HepG2 (cell line): ENCODE results near the gene C10orf67. TPM values are rescaled to one million over a fixed set of nuclear protein-coding genes. Genes with fewer than 3 reads are reported as not detected.

Experiments used
- ATAC-seq: fragments of 200-7000 bp; cut with Tn5 transposase; 3 replicates; pipeline ENCODE4 v1.9.1; 2020; ENCODE audit warnings: mild to moderate bottlenecking, moderate library complexity
- BruUV-seq: library from RNA; stranded (reverse); fragments of 400-500 nt; replicated peaks from 2 replicates; lab custom pipeline; 2021; lab: Mats Ljungman, UMichigan
- CTCF ChIA-PET: fragments of 300-600 bp; formaldehyde crosslinking; extraction: SDS; loops from one replicate; lab custom pipeline; 2021; ENCODE audit warnings: low total read pairs, inconsistent platforms, low intra/inter-chr PET ratio; lab: Yijun Ruan, JAX
- POLR2A ChIA-PET: fragments of 350-600 bp; sonication (Branson Sonifier 250); formaldehyde crosslinking; loops from one replicate; lab custom pipeline; 2020; ENCODE audit warnings: antibody characterized with exemption, inconsistent platforms; lab: Yijun Ruan, JAX
- DNase-seq: peaks from one replicate; pipeline ENCODE4 v3.0.0-alpha.2; 2015; ENCODE audit warnings: low spot score
- FAIRE-seq: peaks from 3 replicates; lab custom pipeline; 2011; peaks lifted over from hg19 to GRCh38; lab: Jason Lieb, UNC
- H2AFZ ChIP-seq: one replicate; pipeline ENCODE4 v1.6.1; 2011; ENCODE audit warnings: low read length, inconsistent platforms
- H3K27ac ChIP-seq: fragments of 300-600 bp; 3 replicates; pipeline ENCODE4 v1.8.0; 2011; ENCODE audit warnings: mixed run types, mild to moderate bottlenecking, mixed read lengths, low read length, inconsistent platforms; ENCODE audit not compliant: insufficient read depth; ENCODE audit errors: extremely low read length
- H3K27me3 ChIP-seq, 2 experiments: fragments of 200-600 bp in 1 of 2; 2 replicates in 1 of 2; 3 replicates in 1 of 2; pipeline versions ENCODE4 v1.6.0 to v1.8.0; 2011; ENCODE audit warnings: low read length in 2 of 2, mild to moderate bottlenecking in 2 of 2, moderate library complexity in 2 of 2, inconsistent platforms in 1 of 2; ENCODE audit not compliant: insufficient read depth in 2 of 2, control insufficient read depth in 1 of 2
- H3K36me3 ChIP-seq, 2 experiments: fragments of 200-600 bp in 1 of 2; replicated peaks in 1 of 2; 2 replicates in 1 of 2; 3 replicates in 1 of 2; pipeline versions ENCODE4 v1.5.1 to v1.8.0; 2011; ENCODE audit warnings: low read length in 2 of 2, inconsistent platforms in 1 of 2; ENCODE audit not compliant: insufficient read depth in 2 of 2, control insufficient read depth in 1 of 2
- H3K4me1 ChIP-seq: 2 replicates; pipeline ENCODE4 v1.5.1; 2012; ENCODE audit warnings: low read length, inconsistent platforms; ENCODE audit not compliant: insufficient read depth
- H3K4me2 ChIP-seq: 2 replicates; pipeline ENCODE4 v1.6.0; 2011; ENCODE audit warnings: low read depth, low read length, inconsistent platforms
- H3K4me3 ChIP-seq, 3 experiments: fragments of 200-600 bp in 1 of 3; sonication (generic), shearing (Covaris generic) in 1 of 3; replicated peaks in 1 of 3; 2 replicates each; pipeline ENCODE4 v1.5.1; 2011 to 2016; ENCODE audit warnings: low read length in 3 of 3, inconsistent platforms in 2 of 3, low read depth in 2 of 3, mild to moderate bottlenecking in 2 of 3, control low read depth in 1 of 3, mixed read lengths in 1 of 3; ENCODE audit not compliant: insufficient read depth in 1 of 3
- H3K79me2 ChIP-seq: one replicate; pipeline ENCODE4 v1.6.1; 2011; ENCODE audit warnings: low read length, inconsistent platforms; ENCODE audit not compliant: insufficient read depth
- H3K9ac ChIP-seq: 2 replicates; pipeline ENCODE4 v1.6.0; 2011; ENCODE audit warnings: mild to moderate bottlenecking, low read depth, low read length, inconsistent platforms; ENCODE audit not compliant: insufficient read depth
- H3K9me3 ChIP-seq: 2 replicates; pipeline ENCODE4 v1.5.1; 2012; ENCODE audit warnings: mild to moderate bottlenecking, low read length
- H4K20me1 ChIP-seq: 2 replicates; pipeline ENCODE4 v1.6.0; 2011; ENCODE audit warnings: inconsistent platforms, mild to moderate bottlenecking, low read length, moderate library complexity; ENCODE audit not compliant: insufficient read depth
- FLYWCH1 ChIP-seq: sonication (generic); formaldehyde crosslinking; IDR thresholded peaks from 2 replicates; pipeline ENCODE4 v1.8.1; 2023; ENCODE audit warnings: mild to moderate bottlenecking, missing genetic modification reagents
- FOXA3 ChIP-seq: IDR thresholded peaks from 2 replicates; pipeline ENCODE4 v1.6.1; 2016; ENCODE audit warnings: missing genetic modification reagents, missing compliant biosample characterization
- FOXO1 ChIP-seq: sonication (generic); formaldehyde crosslinking; IDR thresholded peaks from 2 replicates; pipeline ENCODE4 v1.4.0; 2020; ENCODE audit warnings: missing genetic modification reagents
- HNRNPK ChIP-seq: fragments of 200-400 bp; formaldehyde crosslinking; IDR thresholded peaks from 2 replicates; pipeline ENCODE4 v1.6.1; 2018; ENCODE audit warnings: low read length, low read depth, moderate library complexity, mild to moderate bottlenecking; ENCODE audit not compliant: poor library complexity, severe bottlenecking
- JARID2 ChIP-seq: sonication (generic); formaldehyde crosslinking; IDR thresholded peaks from 2 replicates; pipeline ENCODE4 v1.8.1; 2023; ENCODE audit warnings: missing genetic modification reagents, inconsistent platforms; ENCODE audit not compliant: insufficient replicate concordance
- MIER3 ChIP-seq: IDR thresholded peaks from 2 replicates; pipeline ENCODE4 v1.6.1; 2016; ENCODE audit warnings: missing compliant biosample characterization, borderline replicate concordance
- ONECUT2 ChIP-seq: sonication (generic); formaldehyde crosslinking; IDR thresholded peaks from 2 replicates; pipeline ENCODE4 v1.4.0; 2020; ENCODE audit warnings: missing genetic modification reagents
- SALL1 ChIP-seq: sonication (generic); formaldehyde crosslinking; IDR thresholded peaks from 2 replicates; pipeline ENCODE4 v1.8.0; 2022; ENCODE audit warnings: mild to moderate bottlenecking, missing genetic modification reagents
- STAG1 ChIP-seq: sonication (generic); formaldehyde crosslinking; IDR thresholded peaks from 2 replicates; pipeline ENCODE4 v1.4.0; 2020; ENCODE audit warnings: missing genetic modification reagents
- ZNF10 ChIP-seq: sonication (generic); formaldehyde crosslinking; IDR thresholded peaks from 2 replicates; pipeline ENCODE4 v1.4.0; 2020; ENCODE audit warnings: mild to moderate bottlenecking, low read depth, missing genetic modification reagents, borderline replicate concordance
- ZNF274 ChIP-seq: sonication (generic); formaldehyde crosslinking; IDR thresholded peaks from 2 replicates; pipeline ENCODE4 v1.5.1; 2020; ENCODE audit warnings: mild to moderate bottlenecking, missing genetic modification reagents
- ZNF280B ChIP-seq: sonication (generic); formaldehyde crosslinking; IDR thresholded peaks from 2 replicates; pipeline ENCODE4 v1.5.0; 2020; ENCODE audit warnings: missing genetic modification reagents, mild to moderate bottlenecking, borderline replicate concordance
- ZNF557 ChIP-seq: sonication (generic); formaldehyde crosslinking; IDR thresholded peaks from 2 replicates; pipeline ENCODE4 v1.4.0; 2020; ENCODE audit warnings: missing genetic modification reagents
- WGBS: methylation state at CpG from one replicate; pipeline ENCODE4 v1.1.6; 2017; ENCODE audit warnings: low lambda C conversion rate; 5-methylcytosine and 5-hydroxymethylcytosine counted together
- in situ Hi-C: cut with HindIII; loops from 2 replicates; pipeline ENCODE4 v1.10.0; 2017; ENCODE audit warnings: low pct_unique_long_range_greater_than_20kb; ENCODE audit not compliant: extremely low pct_ligation_motif_present
- intact Hi-C: fragments of 100-400 bp; cut with micrococcal nuclease; formaldehyde crosslinking; loops from one replicate; pipeline ENCODE4 v1.10.0; 2022; ENCODE audit not compliant: unreplicated experiment
- polyA plus RNA-seq, 8 experiments: library from polyadenylated mRNA; depleted of rRNA in 3 of 8; stranded (reverse) in 7 of 8; unstranded in 1 of 8; fragments of >200 nt; fragmentation: Illumina TruSeq in 4 of 8; extraction: Trizol in 4 of 8; gene quantifications; 2 replicates each; pipeline versions ENCODE4 v1.2.1 to v1.2.3, GENCODE V29; 2011 to 2016; ENCODE audit warnings: low read depth in 4 of 8, missing spikeins in 1 of 8, mixed read lengths in 1 of 8; ENCODE audit not compliant: insufficient read depth in 1 of 8
- total RNA-seq, 5 experiments: library from RNA; depleted of rRNA; stranded (reverse); fragments of >200 nt; fragmentation: Illumina TruSeq; extraction: Trizol; gene quantifications; 2 replicates each; pipeline ENCODE4 v1.2.3, GENCODE V29; 2016; ENCODE audit warnings: low read depth in 1 of 5
- TF ChIP-seq, protein P1 (sequence below): sonication (generic); formaldehyde crosslinking; IDR thresholded peaks from 2 replicates; pipeline ENCODE4 v1.5.0; 2020; ENCODE audit warnings: missing genetic modification reagents
- TF ChIP-seq, protein P2 (sequence below): sonication (generic); formaldehyde crosslinking; IDR thresholded peaks from 2 replicates; pipeline ENCODE4 v1.5.0; 2020; ENCODE audit warnings: mild to moderate bottlenecking, missing genetic modification reagents, moderate library complexity

C10orf67 gene
- total and polyA plus RNA-seq, 2 of the 13 experiments (the other 11 are each of a cell fraction or from before 2014, with no cell fraction given) = not detected

- in situ Hi-C loops = no loop called here
- peak; percentile 78 for FAIRE-seq
- Histone ChIP-seq H3K27me3 (peaks cover 0 to 6% of the 10 kb centered on the region in 2 experiments; a peak in 1 of 5 replicates), H3K36me3 (no peaks in the 10 kb centered on the region), H3K4me2 (no peak overlapping the region), H3K4me3 (no peak overlapping the region), H3K4me1 (peaks cover 9% of the 10 kb centered on the region; the same call in 1 of the 2 replicates), H4K20me1 (no peaks in the 10 kb centered on the region), H3K27ac (no peak overlapping the region), H3K79me2 (no peaks in the 10 kb centered on the region), H3K9me3 (no peaks in the 10 kb centered on the region), H2AFZ (no peak overlapping the region), H3K9ac (no peak overlapping the region)
- ChIA-PET CTCF (no interaction called here), POLR2A (no interaction called here)
- no TSS peak for BruUV-seq
- intact Hi-C loops = loop anchor here (2.0 kb wide), 1 partner anchor 23 kb away; no protein-coding TSS in a partner anchor
- peak; percentile 99 for ATAC-seq
- 1% methylated on average over 11 of the region's 11 CpGs for WGBS
- peak; percentile 60 for DNase-seq
- no peak for TF ChIP-seq HNRNPK
- no peak for TF ChIP-seq ZNF280B (CRISPR knock-in tag)
- TF ChIP-seq ZNF10 (CRISPR knock-in tag) = no peak
- TF ChIP-seq, protein P1, sequence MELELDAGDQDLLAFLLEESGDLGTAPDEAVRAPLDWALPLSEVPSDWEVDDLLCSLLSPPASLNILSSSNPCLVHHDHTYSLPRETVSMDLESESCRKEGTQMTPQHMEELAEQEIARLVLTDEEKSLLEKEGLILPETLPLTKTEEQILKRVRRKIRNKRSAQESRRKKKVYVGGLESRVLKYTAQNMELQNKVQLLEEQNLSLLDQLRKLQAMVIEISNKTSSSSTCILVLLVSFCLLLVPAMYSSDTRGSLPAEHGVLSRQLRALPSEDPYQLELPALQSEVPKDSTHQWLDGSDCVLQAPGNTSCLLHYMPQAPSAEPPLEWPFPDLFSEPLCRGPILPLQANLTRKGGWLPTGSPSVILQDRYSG (CRISPR knock-in tag) = no peak
- peak; percentile 59 for TF ChIP-seq STAG1 (CRISPR knock-in tag)
- peak; percentile 37; the same call in 1 of the 2 replicates for TF ChIP-seq FOXA3 (CRISPR knock-in tag)
- TF ChIP-seq ZNF557 (CRISPR knock-in tag) = no peak
- TF ChIP-seq ONECUT2 (CRISPR knock-in tag) = peak; percentile 84
- no peak for TF ChIP-seq FLYWCH1
- no peak for TF ChIP-seq JARID2 (CRISPR knock-in tag)
- TF ChIP-seq ZNF274 (CRISPR knock-in tag) = no peak
- TF ChIP-seq, protein P2, sequence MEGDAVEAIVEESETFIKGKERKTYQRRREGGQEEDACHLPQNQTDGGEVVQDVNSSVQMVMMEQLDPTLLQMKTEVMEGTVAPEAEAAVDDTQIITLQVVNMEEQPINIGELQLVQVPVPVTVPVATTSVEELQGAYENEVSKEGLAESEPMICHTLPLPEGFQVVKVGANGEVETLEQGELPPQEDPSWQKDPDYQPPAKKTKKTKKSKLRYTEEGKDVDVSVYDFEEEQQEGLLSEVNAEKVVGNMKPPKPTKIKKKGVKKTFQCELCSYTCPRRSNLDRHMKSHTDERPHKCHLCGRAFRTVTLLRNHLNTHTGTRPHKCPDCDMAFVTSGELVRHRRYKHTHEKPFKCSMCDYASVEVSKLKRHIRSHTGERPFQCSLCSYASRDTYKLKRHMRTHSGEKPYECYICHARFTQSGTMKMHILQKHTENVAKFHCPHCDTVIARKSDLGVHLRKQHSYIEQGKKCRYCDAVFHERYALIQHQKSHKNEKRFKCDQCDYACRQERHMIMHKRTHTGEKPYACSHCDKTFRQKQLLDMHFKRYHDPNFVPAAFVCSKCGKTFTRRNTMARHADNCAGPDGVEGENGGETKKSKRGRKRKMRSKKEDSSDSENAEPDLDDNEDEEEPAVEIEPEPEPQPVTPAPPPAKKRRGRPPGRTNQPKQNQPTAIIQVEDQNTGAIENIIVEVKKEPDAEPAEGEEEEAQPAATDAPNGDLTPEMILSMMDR = peak; percentile 71
- TF ChIP-seq MIER3 = 0 out of 2 replicates have a peak, but pooled peaks have one; percentile 35
- peak; percentile 36; the same call in 1 of the 2 replicates for TF ChIP-seq SALL1 (CRISPR knock-in tag)
- TF ChIP-seq FOXO1 (CRISPR knock-in tag) = peak; percentile 62
Measured at GRCh38 chr10:23338155-23338828, 6.3 kb downstream of the C10orf67 start.
